ENCODE results near the gene CACNA1A. TPM values are rescaled to one million over a fixed set of nuclear protein-coding genes. Genes with fewer than 3 reads are reported as not detected.

CACNA1A gene
- total and polyA plus RNA-seq, 3 donors from 2014 or later, result 9.7 to 22.5 (median 21.8) TPM

GRCh38 chr19:13209484-13210338 lies 296.6 kb downstream of the CACNA1A start:
- Histone ChIP-seq H3K4me3 (no peak overlapping the region), H3K9me3 (no peaks in the 10 kb centered on the region), H3K36me3 (ENCODE audit: low read depth, missing control alignments) (no peaks in the 10 kb centered on the region), H3K27ac (no peak overlapping the region), H3K4me1 (no peaks in the 10 kb centered on the region), H3K27me3 (no peaks in the 10 kb centered on the region)
- WGBS, 2 donors, result 82% methylated on average over 13 of the region's 13 CpGs; no CpG with 5 or more reads in 1 of the 2 donors
- no peak for DNase-seq
- TF ChIP-seq CTCF (IDR thresholded peaks at IDR 0.05), result no peak
- no peak for TF ChIP-seq POLR2A (IDR thresholded peaks at IDR 0.05)
- intact Hi-C loops (cut with DNase I; ENCODE audit: low total_unique reads), result no loop called here

- no peaks in the 10 kb centered on the region for H3K9me3 ChIP-seq
- H3K4me1 ChIP-seq, result no peaks in the 10 kb centered on the region
- peak overlapping the region; percentile 24 to 66 for H3K27ac ChIP-seq
- TF ChIP-seq POLR2A (IDR thresholded peaks at IDR 0.05) (no peak), CTCF (IDR thresholded peaks at IDR 0.05) (no peak)
- no peaks in the 10 kb centered on the region for H3K27me3 ChIP-seq
- WGBS, 2 donors, result 81 to 84% methylated on average over 4 to 50 of the region's 52 CpGs
- peak overlapping the region; percentile 42 to 51 for H3K4me3 ChIP-seq
- no peak for DNase-seq
- no peaks in the 10 kb centered on the region for H3K36me3 ChIP-seq (ENCODE audit: low read depth, missing control alignments)
- intact Hi-C loops (cut with DNase I; ENCODE audit: low total_unique reads), result no loop called here
These were observed 297.4 kb downstream of the CACNA1A start for GRCh38 chr19:13208672-13209483.

- Histone ChIP-seq H3K27me3 (no peaks in the 10 kb centered on the region), H3K4me1 (no peaks in the 10 kb centered on the region), H3K36me3 (ENCODE audit: low read depth, missing control alignments) (no peaks in the 10 kb centered on the region), H3K4me3 (peak overlapping the region; percentile 42 to 51), H3K9me3 (no peaks in the 10 kb centered on the region), H3K27ac (peak overlapping the region; percentile 24 to 66)
- peak; percentile 39 for DNase-seq
- 1 to 15% methylated on average over 20 to 33 of the region's 39 CpGs for WGBS, 2 donors
- TF ChIP-seq POLR2A (IDR thresholded peaks at IDR 0.05) (no peak), CTCF (IDR thresholded peaks at IDR 0.05) (no peak)
- intact Hi-C loops (cut with DNase I; ENCODE audit: low total_unique reads), result no loop called here
These were observed 298.2 kb downstream of the CACNA1A start for GRCh38 chr19:13207846-13208671.

- peak overlapping the region; percentile 42 to 51 for H3K4me3 ChIP-seq
These were observed 298.9 kb downstream of the CACNA1A start for GRCh38 chr19:13207237-13207845.

More at GRCh38 chr19:13207237-13207845, 298.9 kb downstream of the CACNA1A start:
- H3K4me1 ChIP-seq, result no peaks in the 10 kb centered on the region
- no peak for TF ChIP-seq CTCF (IDR thresholded peaks at IDR 0.05)
- no peak for TF ChIP-seq POLR2A (IDR thresholded peaks at IDR 0.05)
- no peak for DNase-seq
- H3K27me3 ChIP-seq, result no peaks in the 10 kb centered on the region
- intact Hi-C loops (cut with DNase I; ENCODE audit: low total_unique reads), result no loop called here
- no peaks in the 10 kb centered on the region for H3K9me3 ChIP-seq
- H3K27ac ChIP-seq, result peak overlapping the region; percentile 24 to 66
- WGBS, 2 donors, result 51 to 79% methylated on average over 16 to 17 of the region's 79 CpGs
- no peaks in the 10 kb centered on the region for H3K36me3 ChIP-seq (ENCODE audit: low read depth, missing control alignments)
